NCI-H1092 (cell line): ENCODE results near the gene LGR4.

Experiments used
- DNase-seq: peaks from one replicate; lab custom pipeline; 2025; lab: John Stamatoyannopoulos, UW

LGR4 gene

DNA sequence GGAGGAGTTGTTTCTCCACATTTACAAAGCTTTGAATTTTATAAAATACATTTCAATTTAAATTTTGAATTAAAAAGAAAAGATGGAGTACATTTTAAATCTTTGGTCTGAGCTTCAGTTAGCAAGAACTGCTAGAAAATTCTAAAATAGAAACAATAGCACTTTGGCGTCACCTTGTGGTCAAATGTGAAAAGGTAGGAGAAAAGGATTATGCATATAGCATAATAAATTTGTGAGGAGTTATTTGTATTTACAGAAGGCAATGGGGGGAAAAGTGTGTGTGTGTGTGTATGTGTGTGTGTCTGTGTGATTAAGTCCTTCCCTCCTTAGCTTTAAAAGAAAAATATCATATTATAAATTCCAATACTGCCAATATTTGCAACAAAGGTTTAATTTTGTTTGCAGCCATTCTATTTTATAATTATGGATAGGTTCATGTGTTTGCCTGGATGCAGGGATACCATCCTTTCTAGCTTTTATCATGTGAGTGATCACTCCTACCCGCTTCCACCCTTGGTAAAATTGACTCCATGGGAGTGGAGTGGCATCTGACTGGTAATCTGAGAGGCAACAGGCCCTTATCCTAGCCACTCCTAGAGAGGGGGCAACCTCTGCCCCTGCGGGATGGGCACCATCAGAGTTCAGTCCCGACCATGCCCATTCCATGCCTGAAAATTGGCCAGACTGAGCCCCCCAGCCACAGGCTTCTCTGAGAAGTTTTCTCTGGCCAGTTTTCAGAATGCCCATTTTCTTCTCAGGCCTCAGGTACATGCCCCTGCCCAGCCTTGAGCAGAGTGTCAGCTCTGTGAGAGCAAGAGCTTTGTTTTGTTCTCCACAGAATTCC is 13.6 kb upstream of the LGR4 start:
- DNase-seq = peak; percentile 27

DNA sequence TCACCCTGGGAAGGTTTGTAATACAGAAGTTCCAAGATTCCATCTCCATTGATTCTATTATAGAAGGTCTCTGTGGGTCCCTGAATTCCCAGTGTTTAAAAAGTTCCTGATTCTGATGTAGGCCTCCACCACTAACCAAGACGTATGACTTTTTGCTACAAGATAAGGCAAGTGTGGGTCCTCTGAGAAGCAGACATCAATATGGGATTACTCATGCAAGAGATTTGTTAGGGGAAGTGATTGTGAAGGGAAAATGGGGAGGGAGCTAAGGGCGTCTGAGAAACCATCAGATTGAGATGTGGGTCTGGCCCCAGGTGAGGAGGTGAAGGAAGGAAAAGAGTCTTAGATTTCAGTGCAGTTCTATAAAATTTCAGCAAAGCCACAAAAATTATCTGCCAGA is 10.2 kb upstream of the LGR4 start:
- no peak for DNase-seq

DNA sequence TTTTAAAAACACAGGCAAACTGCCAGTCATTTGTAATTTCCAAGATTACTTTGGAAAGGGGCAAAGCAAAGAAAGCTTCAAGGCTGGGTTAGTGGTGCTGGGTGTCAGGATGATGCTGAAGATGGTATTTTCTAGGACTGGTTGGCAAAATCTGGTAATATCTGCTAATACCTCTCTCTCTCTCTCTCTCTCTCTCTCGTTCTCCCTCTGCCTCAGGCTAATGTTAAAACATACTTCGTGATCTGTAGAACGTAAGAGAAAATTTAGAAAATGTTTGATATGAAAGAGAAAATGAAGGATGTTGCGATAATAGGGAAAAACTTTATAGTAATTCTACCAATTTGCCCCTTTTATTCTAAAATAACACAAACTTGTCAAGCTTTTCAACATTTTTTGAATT is 9.4 kb upstream of the LGR4 start:
- DNase-seq = no peak

DNA sequence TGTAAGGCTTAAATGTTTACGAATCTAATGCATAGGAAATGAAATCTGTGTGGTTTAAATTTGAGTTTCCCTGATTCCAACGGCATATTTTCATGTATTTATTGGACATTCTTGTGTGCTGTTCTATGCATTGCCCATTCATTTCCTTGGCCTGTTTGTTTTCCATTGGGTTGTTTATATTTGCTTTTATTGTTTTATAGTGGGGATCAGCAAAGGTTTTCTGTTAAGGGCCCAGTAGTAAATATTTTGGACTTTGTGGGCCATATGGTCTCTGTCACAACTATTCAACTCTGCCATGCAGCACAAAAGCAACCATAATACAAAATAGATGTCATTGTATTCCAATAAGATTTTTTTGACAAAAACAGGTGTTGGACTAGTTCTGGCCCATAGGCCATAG is 5.2 kb upstream of the LGR4 start:
- DNase-seq = no peak

DNA sequence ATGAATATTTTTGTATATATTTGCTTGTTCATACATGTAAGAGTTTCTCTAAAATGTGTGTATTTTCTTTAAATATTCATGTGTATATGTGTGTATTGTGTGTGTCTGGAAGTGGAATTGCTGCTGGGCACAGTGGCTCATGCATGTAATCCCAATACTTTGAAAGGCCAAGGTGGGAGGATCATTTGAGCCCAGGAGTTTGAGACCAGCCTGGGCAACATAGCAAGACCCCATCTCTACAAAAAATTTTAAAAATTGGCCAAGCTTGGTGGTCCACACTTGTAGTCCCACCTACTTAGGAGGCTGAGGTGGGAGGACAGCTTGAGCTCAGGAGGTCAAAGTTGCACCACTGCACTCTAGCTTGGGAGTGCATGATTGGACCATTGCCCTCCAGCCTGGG is 4.7 kb upstream of the LGR4 start:
- no peak for DNase-seq

DNA sequence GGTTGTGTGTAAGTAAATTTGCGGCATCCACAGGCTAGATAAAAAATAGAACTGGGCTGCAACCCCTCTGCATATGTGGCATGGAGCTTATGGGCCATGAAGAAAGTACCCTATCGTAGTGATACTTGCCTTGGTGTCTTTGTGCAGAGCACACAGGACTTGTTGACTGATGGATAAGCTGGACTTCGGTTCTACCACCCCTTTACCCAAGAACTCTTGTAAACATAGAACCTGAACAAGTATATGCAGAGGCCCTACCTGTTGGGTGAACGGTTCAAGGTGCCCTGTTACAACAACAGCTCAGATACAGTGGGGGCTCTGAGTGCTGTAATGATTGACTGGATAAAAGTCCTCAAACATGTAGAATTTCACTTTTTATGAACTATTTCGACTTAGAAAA is 3.0 kb upstream of the LGR4 start:
- no peak for DNase-seq

DNA sequence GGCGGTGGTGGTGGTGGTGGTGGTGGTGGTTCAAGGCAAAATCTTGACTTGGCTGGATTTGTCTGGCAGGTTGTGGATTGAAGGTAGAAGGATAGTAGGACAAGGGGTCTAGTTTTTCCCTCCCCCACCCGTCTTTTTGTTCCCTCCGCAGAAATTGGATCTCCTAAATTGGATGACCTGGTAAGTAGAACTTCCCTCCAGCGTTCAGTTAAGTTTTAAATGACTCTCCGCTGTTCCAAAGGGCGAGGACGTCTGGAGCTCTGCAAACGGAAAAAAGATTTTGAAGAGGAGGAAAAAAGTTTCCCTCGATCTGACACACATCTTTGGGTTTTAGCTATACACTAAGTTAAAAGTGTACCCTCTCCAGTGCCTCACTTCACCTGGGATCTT is 422 bp upstream of the LGR4 start:
- DNase-seq = no peak

DNA sequence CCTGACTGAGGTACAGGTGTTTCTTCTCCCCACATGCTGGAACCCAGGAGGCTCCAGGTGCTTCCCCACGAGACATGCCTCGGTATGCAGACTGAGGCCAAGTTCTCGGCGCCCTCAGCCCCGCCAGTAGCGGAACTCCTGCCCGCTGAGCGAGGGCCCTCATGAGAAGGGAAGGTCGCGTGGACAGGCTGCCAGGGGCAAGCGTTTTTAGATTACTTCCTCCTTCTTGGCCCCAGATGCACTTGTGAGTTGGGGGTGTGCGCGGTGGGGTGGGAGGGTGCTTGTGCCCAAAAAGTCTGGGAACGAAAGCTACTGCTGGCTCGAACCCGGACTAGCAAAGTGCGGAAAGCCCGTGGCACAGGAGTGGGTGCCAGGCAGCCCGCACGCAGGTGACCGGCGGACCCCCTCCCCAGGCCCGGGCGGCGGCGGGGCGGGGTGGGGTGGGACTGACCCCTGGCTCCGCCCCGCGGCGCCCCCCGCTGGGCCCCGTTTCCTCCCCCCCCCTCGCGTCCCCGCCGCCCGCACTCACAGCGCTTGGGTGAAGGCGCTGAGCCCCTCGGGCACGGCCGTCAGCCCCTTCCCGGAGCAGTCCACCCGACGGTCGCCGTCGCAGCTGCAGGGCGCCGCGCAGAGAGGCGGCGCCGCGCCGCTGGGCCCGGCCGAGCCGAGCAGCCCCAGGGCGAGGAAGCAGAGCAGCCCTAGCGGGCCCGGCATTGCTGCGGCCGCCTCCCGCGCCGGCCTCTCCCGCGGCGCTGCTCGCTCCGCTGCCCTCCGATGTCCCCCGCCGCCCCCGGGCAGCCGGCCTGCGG is 797 bp downstream of the LGR4 start:
- DNase-seq = peak; percentile 7

DNA sequence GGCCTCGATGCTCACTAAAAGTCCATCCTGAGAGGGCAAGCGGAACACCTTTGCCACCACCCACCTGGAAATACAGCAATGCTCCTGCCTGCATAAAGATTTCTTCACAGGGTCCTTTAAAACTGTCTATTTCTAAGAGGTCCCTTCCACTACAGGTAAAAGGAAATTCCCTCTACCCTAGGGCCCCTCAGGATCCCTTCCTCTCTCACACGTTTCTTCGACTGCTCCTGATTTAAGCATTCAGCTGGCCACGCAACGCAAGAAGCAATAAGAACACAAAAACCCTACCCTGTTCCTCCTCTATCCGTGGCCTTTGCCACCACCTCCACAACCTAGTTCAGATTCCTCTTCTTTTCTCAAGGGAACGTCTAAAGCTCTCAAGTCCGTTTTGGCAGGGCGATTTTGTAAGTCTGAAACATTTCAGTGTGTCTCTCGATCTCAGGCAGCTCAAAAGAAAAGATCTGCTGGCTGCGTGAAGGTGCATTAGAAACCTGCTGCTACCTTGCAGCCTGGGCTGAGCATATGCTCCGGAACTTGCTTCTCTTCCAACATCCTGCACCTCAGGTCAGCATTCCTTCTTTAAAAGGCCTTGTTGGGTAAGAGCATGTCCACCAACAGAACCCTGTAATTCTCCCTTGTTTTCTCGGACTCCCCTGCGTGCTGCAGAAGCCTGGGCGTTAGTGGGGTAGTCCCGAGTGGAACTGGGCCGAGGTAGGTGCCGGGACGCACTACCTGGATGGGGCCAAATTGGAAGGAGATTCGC is 1.6 kb downstream of the LGR4 start:
- no peak for DNase-seq

DNA sequence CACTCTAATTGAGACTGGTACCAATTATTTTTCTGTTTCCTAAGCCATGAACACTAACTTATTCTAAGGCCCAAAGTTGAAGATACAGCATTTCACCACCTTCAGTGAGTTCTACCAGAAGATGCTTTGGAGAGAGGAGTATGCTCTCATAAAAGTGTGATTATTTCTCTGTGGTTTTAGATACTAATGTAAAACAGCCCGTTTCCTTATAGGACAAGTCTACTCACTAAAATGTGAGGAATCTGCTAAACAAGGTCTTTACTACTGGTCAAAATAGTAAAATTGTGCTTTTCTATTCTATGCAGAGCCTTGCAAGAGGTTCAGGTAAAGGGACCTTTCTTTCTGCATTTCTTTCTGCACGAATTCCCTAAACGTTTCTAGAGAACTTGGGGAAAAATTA is 2.4 kb downstream of the LGR4 start:
- DNase-seq = no peak

DNA sequence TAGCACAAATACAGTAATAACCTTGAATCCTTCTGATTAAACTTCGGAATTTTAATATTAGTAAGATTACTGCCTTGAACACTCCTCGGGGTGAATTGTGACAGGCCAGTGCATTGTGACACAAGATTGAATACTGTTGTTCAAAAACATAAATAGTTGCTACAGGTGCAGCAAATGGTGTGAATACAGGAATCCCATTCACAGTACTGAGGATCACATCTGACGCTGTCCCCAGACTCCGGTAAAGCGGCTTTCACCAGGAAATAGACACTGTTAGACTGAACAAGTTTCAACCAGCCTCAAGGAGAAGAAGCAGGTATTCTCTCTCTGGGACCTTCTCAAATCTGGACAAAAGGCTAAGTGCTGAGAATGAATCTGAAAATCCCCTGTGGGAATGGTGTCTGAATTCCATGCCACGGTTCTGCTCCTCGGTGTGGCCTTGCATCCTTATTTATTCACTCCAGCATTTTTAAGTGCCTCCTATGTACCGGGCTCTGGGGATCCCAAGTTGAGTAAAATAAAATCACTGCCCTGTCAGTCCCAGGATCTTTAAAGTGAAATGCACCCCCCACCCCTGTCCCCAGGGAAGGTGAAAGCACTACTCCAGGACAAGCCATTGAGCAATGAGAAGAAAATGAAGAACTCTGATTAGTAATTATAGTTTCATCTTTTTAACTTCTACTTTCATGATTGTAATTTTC is 3.4 kb downstream of the LGR4 start:
- no peak for DNase-seq

DNA sequence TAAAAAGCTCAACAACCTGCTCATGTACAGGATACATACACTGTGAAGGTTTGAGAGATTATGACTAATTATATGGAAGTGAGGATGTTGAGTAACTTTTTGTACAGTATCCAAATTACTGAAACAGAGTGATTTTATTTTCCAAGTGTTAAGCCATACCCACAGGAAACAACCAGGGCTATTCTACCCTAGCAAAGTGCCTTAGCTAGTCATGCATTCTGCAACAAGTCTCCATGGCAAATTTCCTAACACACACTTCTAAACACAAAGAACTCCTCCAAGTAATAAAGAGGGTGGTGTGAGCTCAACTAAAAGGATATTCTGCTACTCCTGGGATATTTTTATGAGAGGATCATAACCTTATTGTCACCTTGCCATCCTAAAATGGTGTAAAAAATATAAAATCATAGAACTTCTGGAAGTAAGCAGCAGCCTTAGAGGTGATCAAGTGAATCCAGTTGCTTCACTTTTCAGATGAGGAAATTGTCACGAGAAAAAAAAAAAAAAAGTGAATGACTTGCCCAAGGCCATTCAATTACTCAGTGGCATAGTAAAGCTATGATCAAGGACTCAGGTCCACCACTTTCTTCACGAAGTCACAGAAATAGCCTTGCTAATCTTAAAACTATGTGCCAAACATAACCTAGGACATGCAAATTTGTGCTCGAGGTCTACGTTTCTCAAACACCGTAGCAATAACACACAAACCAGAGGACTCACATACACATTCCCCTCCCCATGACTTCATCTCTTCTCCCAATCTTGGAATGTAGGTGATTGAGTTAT is 4.2 kb downstream of the LGR4 start:
- no peak for DNase-seq

DNA sequence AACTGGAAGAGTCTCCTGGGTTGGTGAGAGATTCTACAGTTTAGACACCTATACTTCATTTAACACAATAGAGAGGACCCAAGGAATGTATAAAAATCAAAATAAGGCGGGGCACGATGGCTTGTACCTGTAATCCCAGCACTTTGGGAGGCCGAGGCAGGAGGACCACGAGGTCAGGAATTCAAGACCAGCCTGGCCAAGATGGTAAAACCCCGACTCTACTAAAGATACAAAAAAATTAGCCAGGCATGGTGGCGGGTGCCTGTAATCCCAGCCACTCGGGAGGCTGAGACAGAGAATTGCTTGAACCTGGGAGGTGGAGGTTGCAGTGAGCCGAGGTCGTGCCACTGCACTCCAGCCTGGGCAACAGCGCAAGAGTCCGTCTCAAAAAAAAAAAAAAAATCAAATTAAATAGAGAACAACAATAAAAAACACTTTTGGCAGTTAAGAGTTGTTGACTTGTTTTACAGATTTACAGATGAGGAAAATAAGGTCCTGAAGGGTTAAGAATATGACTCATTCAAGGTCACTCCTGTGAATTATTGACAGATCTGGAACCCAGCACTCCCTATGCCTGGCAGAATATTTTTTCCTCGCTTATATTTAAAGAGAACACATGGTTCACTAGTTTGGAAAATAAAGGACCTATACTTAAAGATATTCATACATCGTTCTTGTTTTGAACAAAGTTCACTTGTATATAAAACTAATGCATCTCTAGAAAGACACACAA is 5.2 kb downstream of the LGR4 start:
- no peak for DNase-seq

DNA sequence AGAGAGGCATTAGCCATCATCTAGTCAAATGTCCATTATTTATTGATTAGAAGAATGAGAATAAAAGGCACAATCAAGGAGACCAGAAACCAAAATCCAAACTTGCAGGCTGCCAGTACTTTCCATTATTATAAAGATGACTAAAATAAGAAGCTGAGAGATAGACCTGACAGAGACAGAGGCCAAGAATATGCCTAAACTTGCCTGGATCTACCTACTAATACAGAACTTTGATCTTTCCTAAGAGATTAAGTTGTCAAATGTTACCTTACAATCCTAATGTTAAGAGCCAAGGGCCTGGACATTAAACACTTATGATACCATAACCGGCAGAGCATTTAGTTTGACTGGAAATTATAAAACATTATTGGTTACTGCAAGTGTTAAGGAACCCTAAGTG is 6.2 kb downstream of the LGR4 start:
- DNase-seq = no peak

DNA sequence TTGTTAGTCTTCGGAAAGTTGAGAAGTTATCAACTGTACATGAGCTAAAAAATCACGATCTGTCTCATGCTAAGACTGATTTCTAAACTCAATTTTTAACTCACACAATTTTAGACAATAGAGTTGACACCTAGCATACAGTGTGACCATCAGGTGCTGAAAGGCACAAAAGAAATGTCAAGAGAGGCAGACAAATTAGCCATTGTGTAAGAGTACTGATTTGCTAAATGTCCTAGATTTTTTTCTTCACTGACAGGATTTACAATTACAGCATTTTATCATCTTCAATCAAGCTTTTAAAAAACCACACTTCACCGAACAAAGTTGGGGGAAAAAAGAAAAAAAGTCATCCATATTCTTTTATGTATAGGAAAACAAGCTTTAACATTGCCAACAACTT is 7.0 kb downstream of the LGR4 start:
- DNase-seq = no peak

DNA sequence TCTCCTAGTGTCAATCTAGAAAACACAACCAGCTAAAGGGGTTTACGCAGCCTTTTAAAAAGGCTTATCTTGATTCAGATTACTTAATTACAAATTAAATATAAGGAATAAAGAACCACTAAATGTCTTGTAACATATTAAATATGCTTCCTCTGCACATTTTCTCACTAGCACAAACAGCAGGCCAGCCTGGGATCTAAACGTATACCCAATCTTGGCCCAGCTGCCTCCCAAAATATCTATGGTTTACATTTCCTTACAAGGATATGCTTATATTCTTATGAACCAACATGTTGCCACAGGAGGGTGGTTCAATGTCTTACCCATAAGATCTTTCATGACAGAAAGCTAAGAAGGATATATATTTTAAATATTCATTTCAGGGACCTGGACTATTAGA is 7.7 kb downstream of the LGR4 start:
- DNase-seq = no peak

DNA sequence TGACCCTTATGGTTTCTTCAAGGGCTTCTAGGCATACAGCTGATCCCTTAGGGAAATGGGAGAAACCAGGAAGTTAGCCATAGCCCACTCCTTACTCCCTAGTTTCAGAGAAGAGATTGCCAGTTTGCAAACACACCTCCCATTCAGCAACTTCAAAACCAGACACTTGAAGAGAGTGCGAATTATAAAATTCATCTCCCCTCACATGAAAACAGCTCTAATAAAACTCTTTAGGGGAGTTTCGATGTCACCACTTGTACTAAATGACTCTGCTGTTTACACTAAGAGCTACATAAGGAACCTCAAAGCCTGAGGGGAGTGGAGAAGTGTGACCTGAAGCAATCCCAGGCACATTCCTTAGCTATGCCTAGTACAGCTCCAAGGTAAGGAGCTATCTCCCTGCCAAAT is 8.3 kb downstream of the LGR4 start:
- DNase-seq = no peak

DNA sequence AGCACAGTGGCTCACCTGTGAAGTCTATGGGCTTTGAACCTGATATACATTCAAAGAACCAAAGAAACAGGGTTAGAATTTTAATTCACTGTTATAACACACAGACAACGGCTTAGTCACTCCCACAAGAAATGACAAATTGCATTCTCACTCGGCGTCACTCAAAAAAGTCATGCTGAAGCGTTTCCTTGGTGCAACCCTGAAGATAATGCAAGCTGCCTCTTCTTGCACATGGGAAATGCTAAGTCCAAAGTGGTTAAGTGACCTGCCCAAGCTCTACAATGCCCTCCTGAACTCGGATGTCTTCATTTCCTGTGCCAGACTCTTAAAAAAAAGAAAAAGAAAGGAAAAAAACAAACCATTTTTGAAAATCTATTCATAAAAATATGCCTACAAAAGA is 10.0 kb downstream of the LGR4 start:
- no peak for DNase-seq

DNA sequence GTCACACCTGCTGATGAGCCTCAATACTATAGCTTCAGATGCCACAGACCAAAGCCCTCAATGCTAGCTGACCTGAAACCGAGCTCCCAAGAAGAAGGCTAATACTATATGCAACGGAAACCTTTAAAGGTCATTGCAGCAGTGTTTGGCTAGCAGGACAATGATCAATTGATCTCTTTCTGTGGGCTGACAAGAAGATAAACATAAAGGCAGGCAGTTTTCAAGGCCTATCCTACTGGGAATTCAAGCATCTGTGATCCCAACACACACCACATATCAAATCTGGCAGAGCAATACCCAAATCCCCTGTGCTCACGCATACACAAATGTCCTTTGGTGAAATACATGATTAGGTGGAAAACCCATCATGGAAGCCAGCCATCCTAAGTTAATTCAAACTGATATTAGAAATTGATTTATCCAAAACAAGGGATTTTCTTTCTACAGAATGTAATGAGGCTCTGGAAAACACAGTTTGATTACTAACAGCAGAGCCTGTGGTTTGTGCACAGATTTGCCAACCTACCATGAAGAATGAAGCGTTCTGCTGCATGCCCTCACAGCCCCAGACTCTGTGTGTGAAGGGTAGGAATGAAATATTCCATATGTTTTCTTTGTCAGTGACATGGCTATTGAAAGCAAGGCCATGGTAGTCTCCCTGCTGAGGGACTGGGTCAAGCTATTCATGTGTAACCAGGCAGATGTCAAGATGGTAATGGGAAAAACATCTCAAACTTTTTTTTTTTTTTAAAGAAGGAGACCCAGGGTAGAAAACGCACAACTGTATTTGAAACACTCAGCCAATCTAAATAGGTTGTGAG is 12.2 kb downstream of the LGR4 start:
- no peak for DNase-seq

DNA sequence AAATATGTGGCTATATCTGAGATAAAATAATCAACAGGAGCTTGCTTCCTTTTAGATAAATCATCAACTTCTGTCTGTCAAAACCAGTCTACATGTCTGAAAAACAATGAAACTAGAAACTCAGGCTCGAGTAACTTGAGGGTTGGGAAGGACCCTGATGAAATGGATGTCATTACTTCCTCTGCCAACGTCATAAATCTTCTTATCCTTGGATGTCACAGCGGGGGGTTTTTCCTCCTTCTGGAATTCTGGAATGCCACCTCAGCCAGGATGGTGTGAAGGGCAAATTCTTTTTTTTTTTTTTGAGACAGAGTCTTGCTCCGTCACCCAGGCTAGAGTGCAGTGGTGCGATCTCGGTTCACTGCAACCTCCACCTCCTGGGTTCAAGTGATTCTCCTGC is 13.4 kb downstream of the LGR4 start:
- DNase-seq = no peak
